ENCODE data around the gene MDH2.
"Not testable (repeated sequence)": the region's sequence is repeated elsewhere in the genome, so short reads cannot be mapped to it uniquely, and the experiment has no call there.

The MDH2 gene

GRCh38 chr7:76022026-76022780, 25.7 kb upstream of the MDH2 start:
- no peak overlapping the region for H3K4me2 ChIP-seq (ENCODE audit: low read length)
- H3K79me2 ChIP-seq (ENCODE audit: low read length): no peaks in the 10 kb centered on the region
- H3K9me3 ChIP-seq (ENCODE audit: insufficient read depth, low read length): no peaks in the 10 kb centered on the region
- peaks cover 4% of the 10 kb centered on the region for H3K36me3 ChIP-seq (replicated peaks; ENCODE audit: low read depth, low read length)
- no peaks in the 10 kb centered on the region for H4K20me1 ChIP-seq (ENCODE audit: insufficient read depth, low read length)
- no peaks in the 10 kb centered on the region for H3K27me3 ChIP-seq (ENCODE audit: low read depth, low read length)
- H3K4me3 ChIP-seq (ENCODE audit: low read length): no peak overlapping the region
- no peak overlapping the region for H2AFZ ChIP-seq (ENCODE audit: low read depth, low read length)
- H3K9ac ChIP-seq (ENCODE audit: low read length): no peak overlapping the region
- TF ChIP-seq EZH2phosphoT487 (IDR thresholded peaks at IDR 0.05; ENCODE audit: low read depth) (no peak), CTCF (IDR thresholded peaks at IDR 0.05; ENCODE audit: low read depth, low read length) (no peak)
- H3K27ac ChIP-seq (ENCODE audit: low read length): no peak overlapping the region
- no peaks in the 10 kb centered on the region for H3K4me1 ChIP-seq (ENCODE audit: low read length)

- Histone ChIP-seq H2AFZ (ENCODE audit: low read depth, low read length) (no peak overlapping the region), H3K9me3 (ENCODE audit: insufficient read depth, low read length) (no peaks in the 10 kb centered on the region), H3K4me2 (ENCODE audit: low read length) (no peak overlapping the region), H3K4me3 (ENCODE audit: low read length) (no peak overlapping the region), H4K20me1 (ENCODE audit: insufficient read depth, low read length) (no peaks in the 10 kb centered on the region), H3K9ac (ENCODE audit: low read length) (no peak overlapping the region), H3K36me3 (replicated peaks; ENCODE audit: low read depth, low read length) (peaks cover 4% of the 10 kb centered on the region), H3K79me2 (ENCODE audit: low read length) (no peaks in the 10 kb centered on the region), H3K27me3 (ENCODE audit: low read depth, low read length) (no peaks in the 10 kb centered on the region), H3K27ac (ENCODE audit: low read length) (no peak overlapping the region), H3K4me1 (ENCODE audit: low read length) (no peaks in the 10 kb centered on the region)
- no peak for TF ChIP-seq CTCF (IDR thresholded peaks at IDR 0.05; ENCODE audit: low read depth, low read length)
- TF ChIP-seq EZH2phosphoT487 (IDR thresholded peaks at IDR 0.05; ENCODE audit: low read depth): no peak
These were observed 24.9 kb upstream of the MDH2 start for GRCh38 chr7:76023002-76023401.

GRCh38 chr7:76029682-76030081, 18.2 kb upstream of the MDH2 start:
- not testable (repeated sequence) for H3K9ac ChIP-seq (ENCODE audit: low read length)

GRCh38 chr7:76031964-76032363, 15.9 kb upstream of the MDH2 start:
- H4K20me1 ChIP-seq (ENCODE audit: insufficient read depth, low read length): no peaks in the 10 kb centered on the region
- H3K36me3 ChIP-seq (replicated peaks; ENCODE audit: low read depth, low read length): no peaks in the 10 kb centered on the region
- H3K9me3 ChIP-seq (ENCODE audit: insufficient read depth, low read length): no peaks in the 10 kb centered on the region
- H3K4me2 ChIP-seq (ENCODE audit: low read length): no peak overlapping the region
- H3K79me2 ChIP-seq (ENCODE audit: low read length): no peaks in the 10 kb centered on the region
- H3K27me3 ChIP-seq (ENCODE audit: low read depth, low read length): no peaks in the 10 kb centered on the region
- no peak overlapping the region for H3K4me3 ChIP-seq (ENCODE audit: low read length)
- no peak overlapping the region for H2AFZ ChIP-seq (ENCODE audit: low read depth, low read length)
- TF ChIP-seq CTCF (IDR thresholded peaks at IDR 0.05; ENCODE audit: low read depth, low read length): no peak
- no peak for TF ChIP-seq EZH2phosphoT487 (IDR thresholded peaks at IDR 0.05; ENCODE audit: low read depth)
- no peaks in the 10 kb centered on the region for H3K4me1 ChIP-seq (ENCODE audit: low read length)
- no peak overlapping the region for H3K27ac ChIP-seq (ENCODE audit: low read length)
- no peak overlapping the region for H3K9ac ChIP-seq (ENCODE audit: low read length)

More at GRCh38 chr7:76029682-76030081, 18.2 kb upstream of the MDH2 start:
- not testable (repeated sequence) for H3K4me1 ChIP-seq (ENCODE audit: low read length); H4K20me1 ChIP-seq (ENCODE audit: insufficient read depth, low read length); H3K79me2 ChIP-seq (ENCODE audit: low read length); H2AFZ ChIP-seq (ENCODE audit: low read depth, low read length); H3K9me3 ChIP-seq (ENCODE audit: insufficient read depth, low read length); H3K36me3 ChIP-seq (replicated peaks; ENCODE audit: low read depth, low read length); H3K27me3 ChIP-seq (ENCODE audit: low read depth, low read length); H3K27ac ChIP-seq (ENCODE audit: low read length); H3K4me3 ChIP-seq (ENCODE audit: low read length); H3K4me2 ChIP-seq (ENCODE audit: low read length)

Data from OCI-LY3 (cell line).